CD4-positive, alpha-beta T cell (primary cell): Measurements from ENCODE around the gene PIN4. TPM values are rescaled to one million over a fixed set of nuclear protein-coding genes. Genes with fewer than 3 reads are reported as not detected.

Experiments used
- ATAC-seq: fragments of 200-7000 bp; cut with Tn5 transposase; one replicate; pipeline ENCODE4 v1.10.0; 2022; ENCODE audit warnings: mild to moderate bottlenecking; ENCODE audit not compliant: poor library complexity
- CTCF ChIA-PET: fragments of 350-600 bp; sonication (Branson Sonifier 250); formaldehyde crosslinking; loops from one replicate; lab custom pipeline; 2021; ENCODE audit warnings: antibody characterized with exemption, inconsistent platforms; lab: Charles Lee
- POLR2A ChIA-PET: fragments of 350-600 bp; sonication (Branson Sonifier 250); formaldehyde crosslinking; loops from one replicate; lab custom pipeline; 2021; ENCODE audit warnings: antibody characterized with exemption, inconsistent platforms; lab: Charles Lee
- DNase-seq, 14 experiments: peaks; one replicate each; pipeline ENCODE4 v3.0.0-alpha.2; 2013 to 2020; ENCODE audit warnings: mixed read lengths in 2 of 14
- H3K27ac ChIP-seq, 2 donors: one replicate each; pipeline versions ENCODE4 v1.5.1 to v1.7.0; 2013; ENCODE audit warnings: low read length in 2 of 2, low read depth in 1 of 2, mild to moderate bottlenecking in 1 of 2
- H3K27me3 ChIP-seq, 2 experiments: 1 replicate in 1 of 2; 2 replicates in 1 of 2; pipeline versions ENCODE4 v1.6.1 to v1.7.0; 2013; ENCODE audit warnings: low read length in 2 of 2, control low read depth in 1 of 2, mild to moderate bottlenecking in 1 of 2, moderate library complexity in 1 of 2; ENCODE audit not compliant: insufficient read depth in 2 of 2, control insufficient read depth in 1 of 2
- H3K36me3 ChIP-seq: one replicate; pipeline ENCODE4 v1.6.1; 2013; ENCODE audit warnings: low read length, control low read depth; ENCODE audit not compliant: insufficient read depth
- H3K4me1 ChIP-seq: one replicate; pipeline ENCODE4 v1.6.1; 2013; ENCODE audit warnings: low read length, control low read depth; ENCODE audit not compliant: insufficient read depth
- H3K4me3 ChIP-seq: one replicate; pipeline ENCODE4 v1.5.1; 2013; ENCODE audit warnings: mild to moderate bottlenecking, low read length, moderate library complexity
- H3K9me3 ChIP-seq, 2 experiments: 1 replicate in 1 of 2; 2 replicates in 1 of 2; pipeline versions ENCODE4 v1.6.1 to v1.7.0; 2013; ENCODE audit warnings: low read length in 2 of 2, mild to moderate bottlenecking in 2 of 2, control low read depth in 1 of 2, moderate library complexity in 1 of 2; ENCODE audit not compliant: control insufficient read depth in 1 of 2, insufficient read depth in 1 of 2
- H3K27ac Mint-ChIP-seq: one replicate; pipeline ENCODE4 v1.8.0; 2020; ENCODE audit warnings: mixed read lengths
- H3K27me3 Mint-ChIP-seq: one replicate; pipeline ENCODE4 v1.8.0; 2021; ENCODE audit warnings: mixed read lengths
- H3K36me3 Mint-ChIP-seq: one replicate; pipeline ENCODE4 v1.8.0; 2021; ENCODE audit warnings: low read depth, mixed read lengths
- H3K4me1 Mint-ChIP-seq: one replicate; pipeline ENCODE4 v1.8.0; 2021; ENCODE audit warnings: low read depth, mixed read lengths
- H3K4me3 Mint-ChIP-seq: one replicate; pipeline ENCODE4 v1.8.0; 2020; ENCODE audit warnings: mild to moderate bottlenecking, mixed read lengths
- H3K9me3 Mint-ChIP-seq: one replicate; pipeline ENCODE4 v1.8.0; 2020; ENCODE audit warnings: mixed read lengths
- CTCF ChIP-seq: fragments of 200-600 bp; IDR thresholded peaks from one replicate; pipeline ENCODE4 v1.8.0; 2022; ENCODE audit warnings: antibody characterized with exemption, mild to moderate bottlenecking
- intact Hi-C, 2 experiments: fragments of 100-400 bp; cut with DNase I in 1 of 2; cut with micrococcal nuclease in 1 of 2; formaldehyde crosslinking; loops; one replicate each; pipeline versions ENCODE4 v1.15.1 to v1.9.0; 2023 to 2025; cut with DNase I, micrococcal nuclease
- total RNA-seq, 174 experiments: library from RNA in 2 of 174; stranded (reverse) in 2 of 174; gene quantifications; one replicate each; pipeline ENCODE4 v1.2.3 and lab custom pipeline; 2021 to 2026

The PIN4 gene
- total RNA-seq, 2 experiments from 2014 or later = 0.92 to 1.2 TPM

GRCh38 chrX:72201836-72202536, 20.4 kb downstream of the PIN4 start:
- peaks cover 53% of the 10 kb centered on the region for H3K36me3 Mint-ChIP-seq
- Histone ChIP-seq H3K36me3 (peaks cover 6% of the 10 kb centered on the region), H3K4me1 (no peaks in the 10 kb centered on the region), H3K27ac (no peak overlapping the region), H3K27me3 (no peaks in the 10 kb centered on the region), H3K9me3 (no peaks in the 10 kb centered on the region), H3K4me3 (no peak overlapping the region)
- intact Hi-C loops = no loop called here
- H3K4me1 Mint-ChIP-seq = no peaks in the 10 kb centered on the region
- no peaks in the 10 kb centered on the region for H3K9me3 Mint-ChIP-seq
- TF ChIP-seq CTCF = no peak
- no peak overlapping the region for H3K27ac Mint-ChIP-seq
- ChIA-PET POLR2A (no interaction called here), CTCF (no interaction called here)
- DNase-seq (no peak), ATAC-seq (no peak)
- no peaks in the 10 kb centered on the region for H3K27me3 Mint-ChIP-seq
- H3K4me3 Mint-ChIP-seq = no peak overlapping the region

GRCh38 chrX:72202792-72203401, 21.3 kb downstream of the PIN4 start:
- peaks cover 6% of the 10 kb centered on the region for H3K36me3 ChIP-seq
- ATAC-seq (no peak), DNase-seq (no peak)
- H3K9me3 Mint-ChIP-seq = no peaks in the 10 kb centered on the region
- no peaks in the 10 kb centered on the region for H3K4me1 ChIP-seq
- no peak overlapping the region for H3K27ac ChIP-seq
- H3K9me3 ChIP-seq = no peaks in the 10 kb centered on the region
- ChIA-PET POLR2A (no interaction called here), CTCF (no interaction called here)
- H3K4me3 Mint-ChIP-seq = no peak overlapping the region
- no peaks in the 10 kb centered on the region for H3K27me3 Mint-ChIP-seq
- no peaks in the 10 kb centered on the region for H3K4me1 Mint-ChIP-seq
- TF ChIP-seq CTCF = no peak
- intact Hi-C loops = no loop called here
- no peaks in the 10 kb centered on the region for H3K27me3 ChIP-seq
- peaks cover 44% of the 10 kb centered on the region for H3K36me3 Mint-ChIP-seq
- H3K4me3 ChIP-seq = no peak overlapping the region
- no peak overlapping the region for H3K27ac Mint-ChIP-seq

DNA sequence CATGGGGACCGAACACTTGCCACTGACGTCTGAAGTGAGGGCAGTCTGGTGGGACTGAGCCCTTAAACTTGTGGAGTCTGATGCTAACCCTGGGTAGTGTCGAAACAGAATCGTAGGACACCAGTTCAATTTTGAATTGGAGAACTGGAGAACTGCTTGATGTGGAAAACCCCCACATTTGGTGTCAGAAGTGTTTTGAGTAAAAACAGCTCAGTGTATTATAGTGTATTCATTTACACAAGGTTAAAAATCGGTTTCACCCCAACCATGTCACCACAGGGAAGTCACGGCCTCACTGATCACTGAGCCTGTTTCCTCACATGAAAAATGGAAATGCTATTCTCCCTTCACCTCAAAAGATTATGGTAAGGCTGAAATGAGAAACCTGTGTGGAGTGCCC, 21.9 kb downstream of the PIN4 start:
- Histone ChIP-seq H3K4me1 (no peaks in the 10 kb centered on the region), H3K4me3 (no peak overlapping the region), H3K9me3 (no peaks in the 10 kb centered on the region), H3K36me3 (peaks cover 6% of the 10 kb centered on the region), H3K27me3 (no peaks in the 10 kb centered on the region), H3K27ac (no peak overlapping the region)
- ChIA-PET CTCF (no interaction called here), POLR2A (no interaction called here)
- no peak for ATAC-seq
- intact Hi-C loops = no loop called here
- H3K27me3 Mint-ChIP-seq = no peaks in the 10 kb centered on the region
- H3K27ac Mint-ChIP-seq = no peak overlapping the region
- DNase-seq = no peak
- H3K4me1 Mint-ChIP-seq = no peaks in the 10 kb centered on the region
- peaks cover 41% of the 10 kb centered on the region for H3K36me3 Mint-ChIP-seq
- no peak for TF ChIP-seq CTCF
- no peaks in the 10 kb centered on the region for H3K9me3 Mint-ChIP-seq
- H3K4me3 Mint-ChIP-seq = no peak overlapping the region
